ENCODE measurements around the gene SULT4A1.

SULT4A1 gene

GRCh38 chr22:43819931-43820640, 42.2 kb downstream of the SULT4A1 start:
- DNase-seq (ENCODE audit: extremely low spot score, insufficient read length, low read depth) (no peak), FAIRE-seq (no peak)

DNA sequence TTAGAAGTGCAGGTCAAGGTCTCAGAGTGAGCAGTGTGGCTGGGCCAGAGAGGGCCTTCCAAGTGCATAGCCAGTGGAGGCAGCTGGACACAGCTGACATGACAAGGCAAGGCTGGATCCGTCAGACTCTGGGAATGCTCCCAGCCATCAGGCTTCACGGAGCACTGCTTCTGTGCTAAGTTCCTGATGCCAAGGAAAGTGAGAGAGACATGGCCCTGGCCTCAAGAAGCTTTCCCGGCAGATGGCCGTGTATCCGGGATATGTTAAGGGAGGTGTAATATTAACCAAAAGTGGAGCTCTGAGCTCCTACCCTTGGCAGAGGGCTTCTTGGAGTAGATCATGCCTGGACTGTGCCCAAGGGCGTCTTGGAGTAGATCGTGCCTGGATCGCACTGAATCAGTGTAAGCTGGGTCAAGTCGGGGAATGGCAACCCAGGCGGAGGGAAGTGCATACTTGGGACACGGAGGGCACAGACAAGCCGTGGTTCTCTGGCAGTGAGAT, 42.8 kb downstream of the SULT4A1 start:
- DNase-seq (ENCODE audit: extremely low spot score, insufficient read length, low read depth) = no peak
- no peak for FAIRE-seq

- FAIRE-seq = no peak
Observed at GRCh38 chr22:43818981-43819380, 43.3 kb downstream of the SULT4A1 start.

DNA sequence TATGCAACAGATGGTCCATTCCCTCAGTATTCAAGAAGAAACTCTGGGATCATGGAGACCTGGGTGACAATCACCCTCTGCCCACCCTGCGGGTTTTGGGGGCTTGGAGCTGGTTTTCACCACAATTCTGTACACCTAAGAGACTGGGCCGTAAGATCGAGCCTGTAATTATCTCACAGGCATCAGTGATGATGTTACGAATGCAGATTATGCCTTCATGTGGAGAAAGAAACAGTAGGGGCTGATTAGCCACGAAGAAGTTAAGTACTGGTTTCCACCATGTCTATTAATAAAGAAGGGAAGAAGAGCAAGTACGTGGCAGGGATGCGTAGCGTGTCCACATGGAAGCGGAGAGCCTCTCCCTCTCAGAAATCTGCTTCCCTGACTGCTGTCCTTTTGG, 44.9 kb downstream of the SULT4A1 start:
- no peak for FAIRE-seq
- DNase-seq (ENCODE audit: extremely low spot score, insufficient read length, low read depth) = no peak

More at GRCh38 chr22:43818981-43819380, 43.3 kb downstream of the SULT4A1 start:
- no peak for DNase-seq (ENCODE audit: extremely low spot score, insufficient read length, low read depth)

DNA sequence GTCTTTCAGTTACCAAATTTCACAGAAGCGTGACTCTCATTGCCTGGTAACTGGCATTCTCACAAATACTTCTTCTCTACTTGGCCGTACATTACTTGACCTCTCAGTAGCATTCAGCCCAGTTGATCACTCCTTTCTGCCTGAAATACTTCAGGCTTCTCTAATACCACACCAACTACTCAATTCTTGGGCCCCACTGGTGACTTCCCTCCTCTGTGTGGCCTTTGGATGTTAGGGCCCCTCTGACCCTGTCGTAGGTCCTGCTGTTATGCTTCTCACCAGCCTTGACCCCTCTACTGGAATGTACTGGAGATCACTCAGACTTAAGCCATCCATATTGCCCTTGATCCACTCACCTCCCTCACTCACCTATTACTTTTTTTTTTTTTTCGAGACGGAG, 48.0 kb downstream of the SULT4A1 start:
- FAIRE-seq = no peak

DNA sequence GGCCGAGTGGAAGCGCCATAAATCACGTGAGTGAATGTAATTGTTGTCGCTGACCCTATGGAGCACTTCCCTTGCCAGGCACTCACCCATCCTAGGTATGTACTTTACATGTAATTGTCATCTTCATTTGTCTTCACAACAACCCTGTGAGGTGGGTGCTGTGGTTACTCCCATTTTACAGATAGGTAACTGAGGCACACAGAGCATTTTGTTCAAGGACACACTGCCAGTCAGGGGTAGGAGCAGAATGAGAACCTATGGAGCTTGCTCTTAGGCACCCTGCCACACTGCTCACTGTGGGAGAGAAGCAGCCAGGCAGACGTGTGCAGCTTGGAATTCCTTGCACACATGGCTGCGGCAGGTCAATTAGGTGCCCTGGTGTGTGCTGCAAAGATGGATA, 49.4 kb downstream of the SULT4A1 start:
- FAIRE-seq (peak; percentile 67), DNase-seq (ENCODE audit: extremely low spot score, insufficient read length, low read depth) (no peak)

More for the DNA sequence above, 48.0 kb downstream of the SULT4A1 start:
- no peak for DNase-seq (ENCODE audit: extremely low spot score, insufficient read length, low read depth)

- DNase-seq (ENCODE audit: extremely low spot score, insufficient read length, low read depth) = peak; percentile 86
- FAIRE-seq = peak; percentile 95
Observed at GRCh38 chr22:43812149-43812842, 50.0 kb downstream of the SULT4A1 start, which contains the start of gene EFCAB6. EFCAB6 (minus strand) TSS chr22:43812305; CDS start chr22:43782318, 29,987 bp downstream.

DNA sequence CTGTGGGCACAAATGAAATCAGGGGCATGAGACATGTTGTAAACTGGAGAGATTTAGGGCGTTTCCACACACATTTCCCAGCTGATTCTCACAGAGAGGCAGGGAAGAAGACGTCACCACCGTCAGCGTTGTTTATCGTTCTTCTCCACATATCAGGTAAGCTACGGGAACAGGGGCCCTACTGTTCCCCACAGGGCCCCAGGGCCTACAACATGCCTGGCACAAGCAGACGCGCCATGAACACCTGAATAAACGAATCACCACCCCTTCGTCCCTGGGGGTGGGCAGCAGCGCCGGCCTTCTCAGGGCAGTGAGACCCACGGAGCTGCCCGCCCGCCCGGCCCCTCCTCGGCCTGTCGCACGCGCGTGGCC, 50.5 kb downstream of the SULT4A1 start:
- DNase-seq (ENCODE audit: extremely low spot score, insufficient read length, low read depth) (no peak), FAIRE-seq (no peak)

- FAIRE-seq (peak; percentile 53), DNase-seq (ENCODE audit: extremely low spot score, insufficient read length, low read depth) (no peak)
Observed at GRCh38 chr22:43802897-43803495, 59.3 kb downstream of the SULT4A1 start.

- FAIRE-seq (peak; percentile 9), DNase-seq (ENCODE audit: extremely low spot score, insufficient read length, low read depth) (no peak)
Observed at GRCh38 chr22:43800970-43801369, 61.3 kb downstream of the SULT4A1 start.

DNA sequence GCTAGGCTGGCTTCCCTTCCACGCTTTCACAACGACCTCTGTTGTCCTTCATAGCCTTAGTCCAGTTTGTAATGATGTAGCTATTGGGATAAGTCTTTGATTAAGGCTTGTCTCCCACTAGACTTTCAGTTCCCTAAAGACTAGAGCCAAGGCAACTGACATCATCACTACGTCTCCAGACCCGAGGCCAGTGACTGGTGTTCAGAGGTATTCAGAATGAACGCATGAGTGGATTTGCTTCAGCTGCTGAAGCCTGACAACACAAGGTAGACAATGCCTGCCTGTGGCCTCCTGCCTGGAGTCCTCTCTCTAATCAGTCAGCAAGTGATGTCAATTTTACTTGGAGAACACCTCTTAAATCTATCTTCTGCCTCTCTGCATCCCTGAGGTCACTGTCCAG, 63.8 kb downstream of the SULT4A1 start:
- peak; percentile 91 for FAIRE-seq
- peak; percentile 28 for DNase-seq (ENCODE audit: extremely low spot score, insufficient read length, low read depth)

DNA sequence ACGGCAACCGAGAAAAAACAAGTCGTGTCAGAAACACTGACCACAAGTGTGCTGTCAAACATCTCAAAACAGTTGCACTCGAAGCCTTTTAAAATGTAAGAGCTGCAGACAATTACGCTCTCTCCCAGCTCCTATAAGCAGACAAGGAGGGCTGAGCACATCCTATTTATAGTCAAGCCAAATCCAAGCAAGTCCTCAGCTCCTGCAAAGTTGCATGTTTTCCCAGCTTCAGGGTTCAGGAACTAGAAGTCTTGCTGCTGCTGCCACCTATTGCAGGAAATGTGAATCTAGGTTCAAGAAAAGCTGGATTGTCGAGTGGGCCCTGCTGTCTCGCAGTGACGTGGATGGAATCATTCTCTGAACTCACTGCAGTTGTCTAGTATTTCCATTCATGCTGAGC, 65.7 kb downstream of the SULT4A1 start:
- FAIRE-seq (no peak), DNase-seq (ENCODE audit: extremely low spot score, insufficient read length, low read depth) (no peak)

GRCh38 chr22:43795320-43795719, 67.0 kb downstream of the SULT4A1 start:
- FAIRE-seq = no peak
- no peak for DNase-seq (ENCODE audit: extremely low spot score, insufficient read length, low read depth)

DNA sequence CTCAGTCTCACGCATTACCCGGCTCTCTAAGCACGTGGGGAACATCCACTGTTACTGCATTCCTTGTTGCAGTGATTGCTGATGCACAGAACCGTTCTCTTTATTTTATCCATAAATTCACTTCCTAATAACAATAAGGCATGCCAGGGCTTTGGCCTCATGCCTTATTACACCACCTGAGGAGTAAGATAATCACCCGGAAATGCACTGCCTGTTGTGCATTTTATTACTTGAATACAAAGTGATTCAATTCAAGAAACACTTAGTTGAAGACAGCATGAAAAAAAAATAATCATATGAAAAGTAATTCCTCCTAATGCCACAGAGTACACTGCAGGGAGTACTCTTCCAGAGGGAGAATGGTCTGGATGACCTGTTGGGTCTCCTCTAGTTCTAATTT, 69.4 kb downstream of the SULT4A1 start:
- no peak for FAIRE-seq
- DNase-seq (ENCODE audit: extremely low spot score, insufficient read length, low read depth) = no peak

- DNase-seq (ENCODE audit: extremely low spot score, insufficient read length, low read depth) (no peak), FAIRE-seq (no peak)
Observed at GRCh38 chr22:43789452-43789851, 72.9 kb downstream of the SULT4A1 start.

GRCh38 chr22:43783777-43784176, 78.5 kb downstream of the SULT4A1 start:
- FAIRE-seq (no peak), DNase-seq (ENCODE audit: extremely low spot score, insufficient read length, low read depth) (no peak)

DNA sequence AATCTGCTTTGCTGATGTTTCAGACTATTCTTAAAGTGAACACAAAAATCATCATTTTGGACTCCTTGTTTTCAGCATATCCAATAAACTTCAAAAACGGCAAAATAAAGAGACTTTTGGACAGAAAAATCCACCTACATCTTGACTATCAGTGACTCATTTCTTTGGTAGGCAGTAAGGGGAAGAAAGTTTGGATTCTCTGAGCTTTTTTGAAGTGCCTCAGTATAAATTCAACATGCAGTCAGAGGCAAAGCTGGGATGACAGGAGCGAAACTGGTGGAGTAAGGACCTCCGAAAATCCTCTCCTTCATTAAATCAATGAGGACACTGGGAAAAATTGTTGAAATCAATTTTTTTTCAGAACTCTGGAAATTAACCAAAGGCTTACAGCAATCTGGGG, 79.9 kb downstream of the SULT4A1 start:
- DNase-seq (ENCODE audit: extremely low spot score, insufficient read length, low read depth) = no peak
- FAIRE-seq = no peak

DNA sequence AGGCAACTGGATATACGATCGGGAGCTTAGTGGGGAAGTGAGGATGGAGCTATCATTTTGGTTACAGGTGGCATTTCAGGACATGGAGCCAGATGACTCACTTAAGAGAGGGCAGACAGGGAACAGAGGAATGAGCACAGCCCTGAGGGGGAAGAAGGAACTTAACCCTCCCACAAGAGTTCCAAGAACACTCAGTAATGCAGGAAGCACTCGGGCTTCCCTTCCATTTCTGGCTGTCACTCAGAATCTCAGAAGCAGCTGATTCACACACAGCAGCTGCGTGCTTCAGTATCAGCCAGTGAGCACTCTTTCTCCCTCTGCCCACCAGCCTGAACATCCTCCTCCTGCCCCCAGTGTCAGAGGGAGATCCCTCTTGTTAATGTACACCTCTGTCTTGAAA, 85.0 kb downstream of the SULT4A1 start:
- no peak for FAIRE-seq
- DNase-seq (ENCODE audit: extremely low spot score, insufficient read length, low read depth) = no peak

- DNase-seq (ENCODE audit: extremely low spot score, insufficient read length, low read depth) (no peak), FAIRE-seq (no peak)
Observed at GRCh38 chr22:43776081-43776670, 86.1 kb downstream of the SULT4A1 start.

Measured in GM18507 (cell line).